HUDEP-2 (cell line): ENCODE results near the gene HMOX1.

Experiments used
- DNase-seq, 76 experiments: peaks; one replicate each; lab custom pipeline; 2025; ENCODE audit not compliant: unreplicated experiment in 76 of 76; lab: John Stamatoyannopoulos, UW

HMOX1 gene

GRCh38 chr22:35400501-35400790, 19.6 kb downstream of the HMOX1 start:
- peak in 10 of 76 experiments; percentile 4 to 30 (median 12) for DNase-seq

GRCh38 chr22:35401863-35402262, 21.0 kb downstream of the HMOX1 start:
- no peak for DNase-seq

GRCh38 chr22:35403356-35403755, 22.5 kb downstream of the HMOX1 start:
- no peak for DNase-seq

GRCh38 chr22:35404176-35404575, 23.3 kb downstream of the HMOX1 start:
- DNase-seq = no peak

- no peak for DNase-seq
These were observed 25.5 kb downstream of the HMOX1 start for GRCh38 chr22:35406443-35406842.

- no peak for DNase-seq
These were observed 26.5 kb downstream of the HMOX1 start for GRCh38 chr22:35407362-35407761.

- DNase-seq = no peak
These were observed 29.1 kb downstream of the HMOX1 start for GRCh38 chr22:35409783-35410662.

- DNase-seq = no peak
These were observed 29.8 kb downstream of the HMOX1 start for GRCh38 chr22:35410663-35411034.

- DNase-seq = no peak
These were observed 30.2 kb downstream of the HMOX1 start for GRCh38 chr22:35411102-35411501.

GRCh38 chr22:35413624-35414023, 32.7 kb downstream of the HMOX1 start:
- DNase-seq = no peak

- DNase-seq = no peak
These were observed 36.7 kb downstream of the HMOX1 start for GRCh38 chr22:35417606-35418005.

- DNase-seq = no peak
These were observed 37.2 kb downstream of the HMOX1 start for GRCh38 chr22:35418088-35418487.

GRCh38 chr22:35418731-35419130, 37.8 kb downstream of the HMOX1 start:
- DNase-seq = no peak

- DNase-seq = no peak
These were observed 38.9 kb downstream of the HMOX1 start for GRCh38 chr22:35419756-35420155.

GRCh38 chr22:35421121-35421520, 40.2 kb downstream of the HMOX1 start:
- DNase-seq = no peak

GRCh38 chr22:35422145-35422544, 41.2 kb downstream of the HMOX1 start:
- no peak for DNase-seq

- DNase-seq = no peak
These were observed 42.0 kb downstream of the HMOX1 start for GRCh38 chr22:35422936-35423335.

- no peak for DNase-seq
These were observed 43.2 kb downstream of the HMOX1 start for GRCh38 chr22:35424081-35424480.

- DNase-seq = no peak
These were observed 43.9 kb downstream of the HMOX1 start for GRCh38 chr22:35424761-35425160.

GRCh38 chr22:35425546-35425945, 44.6 kb downstream of the HMOX1 start:
- no peak for DNase-seq

GRCh38 chr22:35425971-35426800, 45.3 kb downstream of the HMOX1 start:
- no peak for DNase-seq

GRCh38 chr22:35426801-35427140, 45.9 kb downstream of the HMOX1 start:
- DNase-seq = no peak
